ENCODE data around the gene KRTAP5-7.

- no peak for TF ChIP-seq CTCF (IDR thresholded peaks at IDR 0.05; ENCODE audit: insufficient read depth, low read length, poor library complexity, severe bottlenecking)
- no peak for TF ChIP-seq EZH2phosphoT487 (conservative IDR thresholded peaks at IDR 0.05; ENCODE audit: low read length)
These were observed 21.7 kb downstream of the KRTAP5-7 start for GRCh38 chr11:71548716-71549151.
